Stimulated activated CD4-positive, alpha-beta T cell treated with anti-CD3 and anti-CD28 coated beads, Interleukin-1b, Interleukin-23, amount 100 ng/mL, for 4 hours (primary cell): ENCODE data around the gene SOD1.

Experiments used
- DNase-seq, 2 donors: peaks; one replicate each; pipeline ENCODE4 v3.0.0-alpha.2; 2020; ENCODE audit warnings: low read depth in 2 of 2

SOD1 gene

GRCh38 chr21:31682620-31683019, 23.1 kb downstream of the SOD1 start:
- no peak for DNase-seq

DNA sequence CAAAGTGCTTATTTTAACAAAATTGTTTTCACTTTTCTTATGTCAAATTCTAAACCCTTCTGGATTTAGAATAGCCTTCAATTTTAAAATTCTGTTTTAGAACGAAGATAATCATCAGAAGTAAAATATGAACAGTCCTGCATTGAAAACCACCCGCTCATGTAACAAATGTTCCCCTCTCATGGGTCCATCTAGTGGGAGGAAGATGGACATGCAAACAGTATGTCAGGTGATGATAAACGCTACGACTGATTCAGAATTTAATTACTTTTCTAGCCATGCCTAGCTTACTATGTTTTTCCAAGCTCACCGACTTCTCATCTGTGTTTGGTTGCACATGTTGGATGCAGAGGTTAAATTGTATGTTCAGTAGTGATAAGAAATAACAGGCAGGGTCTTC, 23.5 kb downstream of the SOD1 start:
- DNase-seq = no peak

- no peak for DNase-seq
Measured at GRCh38 chr21:31684918-31685317, 25.4 kb downstream of the SOD1 start.

GRCh38 chr21:31686272-31686915, 26.9 kb downstream of the SOD1 start:
- DNase-seq = no peak

GRCh38 chr21:31687108-31687507, 27.6 kb downstream of the SOD1 start:
- no peak for DNase-seq

DNA sequence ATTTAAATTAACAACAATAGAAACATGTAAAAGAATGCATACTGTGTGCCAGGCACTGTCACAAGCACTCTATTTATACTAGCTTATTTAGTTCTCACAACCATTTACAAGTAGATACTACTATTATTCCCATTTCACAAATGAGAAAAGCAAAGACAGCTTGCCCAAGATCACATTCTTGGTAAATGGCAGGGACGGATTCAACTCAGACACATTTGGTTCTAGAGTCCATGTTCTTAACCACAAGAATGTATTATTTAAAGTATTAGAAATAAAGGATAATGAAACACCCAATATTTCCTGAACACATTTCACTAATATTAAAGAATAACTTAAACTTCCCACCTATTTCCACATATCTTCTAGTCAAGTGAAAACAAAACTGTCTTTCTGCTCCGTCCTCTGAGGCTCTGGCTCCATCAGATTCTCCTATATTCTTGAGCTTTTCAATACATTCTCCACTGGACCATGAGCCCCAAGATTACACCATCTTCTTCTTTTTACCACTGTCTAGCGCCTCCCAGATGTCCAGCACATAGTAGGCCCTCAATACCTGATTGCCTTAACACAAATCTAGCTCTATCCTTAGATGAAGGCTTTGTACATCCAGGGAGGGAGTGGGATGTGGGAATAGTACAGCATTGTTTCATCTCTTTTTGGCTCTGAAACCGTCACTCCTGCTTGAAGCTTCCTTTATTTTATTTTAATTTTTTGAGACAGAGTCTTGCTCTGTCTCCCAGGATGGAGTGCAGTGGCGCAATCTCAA, 29.3 kb downstream of the SOD1 start:
- no peak for DNase-seq

GRCh38 chr21:31693222-31693621, 33.7 kb downstream of the SOD1 start:
- no peak for DNase-seq

DNA sequence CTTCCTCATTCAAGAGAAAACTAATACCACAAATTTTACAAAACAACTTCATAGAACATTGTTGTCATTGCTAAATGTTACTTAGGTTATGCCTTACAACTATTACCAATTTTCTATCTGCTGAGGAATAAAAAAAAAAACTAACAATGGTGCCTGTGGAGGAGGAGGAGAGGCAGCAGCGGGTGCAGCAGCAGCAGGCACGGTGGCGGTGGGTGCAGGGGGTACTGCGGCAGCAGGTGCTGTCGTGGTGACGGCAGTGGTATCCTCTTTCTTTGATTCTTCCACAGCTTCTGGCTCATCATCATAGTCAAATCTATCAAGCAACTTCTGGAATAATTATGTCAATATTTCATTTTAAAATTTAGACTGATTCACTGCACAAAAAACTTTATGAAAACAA, 36.9 kb downstream of the SOD1 start:
- DNase-seq = no peak

DNA sequence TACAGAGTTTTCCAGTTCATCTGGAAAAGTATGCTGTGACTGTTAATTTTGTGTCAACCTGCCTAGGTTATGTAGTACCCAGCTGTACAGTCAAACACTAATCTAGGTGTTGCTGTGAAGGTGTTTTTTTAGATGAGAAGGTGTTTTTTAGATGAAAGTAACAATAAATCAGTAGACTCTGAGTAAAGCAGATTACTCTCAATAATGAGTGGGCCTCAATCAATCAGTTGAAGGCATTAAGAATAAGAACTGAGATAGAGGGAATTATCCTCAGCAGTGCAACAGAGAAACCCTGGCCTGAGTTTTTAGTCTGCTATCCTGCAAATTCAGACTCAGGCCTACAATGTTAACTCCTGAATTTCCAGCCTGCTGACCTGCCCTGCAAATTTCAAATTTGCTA, 39.0 kb downstream of the SOD1 start:
- DNase-seq = no peak

DNA sequence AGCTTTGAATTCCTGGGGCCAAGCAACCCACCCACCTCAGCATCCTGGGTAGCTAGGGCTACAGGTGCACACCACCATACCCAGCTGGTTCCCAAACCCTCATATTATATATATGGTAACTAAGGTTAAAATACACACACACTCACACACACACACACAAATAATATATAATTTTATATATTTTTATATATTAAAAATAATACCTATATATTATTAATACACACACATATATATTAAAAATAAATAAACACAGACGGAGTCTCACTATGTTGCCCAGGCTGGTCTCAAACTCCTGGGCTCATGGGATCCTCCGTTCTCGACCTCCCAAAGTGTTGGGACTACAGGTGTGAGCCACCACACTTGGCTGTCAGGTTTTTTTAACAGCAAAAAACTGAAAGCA, 40.5 kb downstream of the SOD1 start:
- no peak for DNase-seq

- no peak for DNase-seq
Measured at GRCh38 chr21:31706562-31706961, 47.1 kb downstream of the SOD1 start.

DNA sequence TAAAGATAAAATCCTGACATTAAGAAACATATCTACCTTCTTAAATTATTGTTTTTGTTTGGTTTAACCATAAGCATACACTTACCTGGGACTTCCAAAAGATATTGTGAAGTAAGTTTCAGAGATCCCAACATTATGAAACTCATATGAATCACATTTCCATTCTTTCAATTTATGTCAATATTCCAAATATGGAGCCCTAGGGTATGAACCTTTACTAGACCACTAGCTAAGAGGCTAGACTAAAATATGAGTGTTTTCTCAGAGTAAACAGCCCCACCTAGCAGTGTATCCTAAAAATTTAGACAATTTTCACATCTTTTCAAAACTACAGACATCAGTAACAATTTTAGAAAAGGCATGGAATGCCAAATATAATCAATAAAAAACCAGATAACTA, 48.0 kb downstream of the SOD1 start:
- no peak for DNase-seq

DNA sequence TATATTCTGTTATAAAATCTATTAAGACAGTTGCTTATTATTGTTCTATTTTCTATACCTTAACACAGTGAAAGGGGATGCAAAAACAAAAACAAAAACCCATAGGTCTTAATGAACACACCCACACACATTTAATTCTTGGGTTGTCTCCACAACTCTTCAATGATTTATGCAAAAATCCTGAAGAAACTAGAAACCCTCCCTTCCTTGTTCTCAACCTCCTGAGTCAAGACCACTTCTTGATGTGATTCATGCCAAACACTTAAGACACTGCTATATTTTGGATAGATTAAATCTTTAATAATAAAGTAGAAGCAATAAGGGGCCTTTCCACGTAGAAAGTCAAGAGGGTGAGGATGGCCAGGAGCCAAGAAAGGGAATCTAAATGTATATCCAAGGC, 49.0 kb downstream of the SOD1 start:
- no peak for DNase-seq

- no peak for DNase-seq
Measured at GRCh38 chr21:31710586-31710985, 51.1 kb downstream of the SOD1 start.

DNA sequence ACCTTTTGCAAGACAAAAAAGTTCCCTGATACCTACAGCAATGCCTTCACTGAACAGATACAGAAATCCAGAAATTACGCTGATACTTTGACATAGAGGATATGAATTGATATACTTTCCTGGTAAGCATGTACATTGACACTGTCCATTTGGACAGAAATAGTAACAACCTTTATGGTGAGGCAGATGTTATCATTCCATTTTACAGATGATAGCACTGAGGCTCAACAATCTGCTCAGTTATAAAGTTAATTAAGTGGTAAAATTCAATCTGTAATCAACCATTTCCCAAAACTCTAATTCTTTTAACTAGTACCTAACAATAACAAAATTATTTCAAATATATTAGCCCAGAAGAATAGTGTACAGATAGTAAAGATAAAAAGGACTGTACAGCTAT, 51.8 kb downstream of the SOD1 start:
- no peak for DNase-seq

- no peak for DNase-seq
Measured at GRCh38 chr21:31711745-31712285, 52.3 kb downstream of the SOD1 start.

- DNase-seq = no peak
Measured at GRCh38 chr21:31713115-31713514, 53.6 kb downstream of the SOD1 start.

DNA sequence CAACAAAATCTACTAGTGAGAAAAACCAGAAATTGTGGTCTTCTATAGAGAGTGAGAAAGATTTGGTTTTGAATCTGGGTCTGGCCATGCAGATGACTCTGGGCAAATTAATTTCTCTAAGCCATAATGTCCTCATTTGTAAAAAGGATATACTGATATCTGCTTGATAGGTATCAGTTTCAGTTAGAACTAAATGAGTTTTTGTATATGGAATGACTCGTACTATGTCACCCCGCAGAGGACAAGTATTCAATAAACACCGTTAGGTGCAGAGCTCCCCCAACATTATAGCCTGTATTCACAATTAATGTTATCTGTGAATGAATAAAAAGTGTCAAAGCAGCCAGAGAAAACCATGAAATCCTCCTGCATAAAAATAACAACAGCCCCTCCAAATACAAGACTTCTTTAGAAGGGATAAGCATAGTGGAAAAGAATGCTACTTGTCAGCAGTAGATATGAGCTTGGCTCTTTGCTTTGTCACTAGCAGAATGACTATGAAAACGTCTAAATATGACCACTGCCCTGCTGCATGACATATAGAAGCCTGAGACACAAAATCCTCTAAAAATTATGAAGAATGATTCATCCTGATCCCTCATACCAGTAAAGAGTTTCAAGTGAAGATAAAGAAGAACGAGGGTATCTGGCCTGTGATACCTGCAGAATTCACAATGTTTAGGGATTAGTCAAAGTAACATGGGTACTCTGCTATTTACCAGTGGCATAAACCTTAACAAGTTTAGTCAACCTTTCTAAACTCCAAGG, 54.7 kb downstream of the SOD1 start:
- DNase-seq = no peak

DNA sequence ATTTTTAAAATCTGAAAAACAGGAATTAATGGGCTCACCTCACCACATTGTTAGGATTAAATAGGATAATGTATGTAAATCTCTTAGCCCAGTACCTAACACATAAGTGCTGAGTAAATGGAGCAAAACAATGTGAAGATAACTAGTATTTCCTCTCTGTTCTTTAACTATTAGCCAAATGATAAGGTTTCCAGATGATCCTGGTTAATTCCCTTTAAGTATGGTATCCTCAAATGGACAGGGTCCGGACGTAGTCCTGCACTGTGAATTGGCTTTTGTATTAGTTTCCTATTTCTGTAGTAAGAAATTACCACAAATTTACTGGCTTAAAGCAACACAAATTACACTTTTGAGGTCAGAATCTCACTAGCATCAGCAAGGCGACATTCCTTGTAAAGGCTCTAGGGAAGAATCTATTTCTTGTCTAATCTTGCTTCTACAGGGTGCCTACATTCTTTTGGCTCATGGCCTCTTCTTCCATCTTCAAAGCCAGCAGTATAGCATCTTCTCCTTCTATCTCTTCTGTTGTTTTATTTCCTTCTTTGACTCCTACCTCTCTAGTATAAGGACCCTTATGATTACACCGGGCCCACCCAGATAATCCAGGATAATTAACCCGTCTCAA, 55.4 kb downstream of the SOD1 start:
- DNase-seq = no peak

DNA sequence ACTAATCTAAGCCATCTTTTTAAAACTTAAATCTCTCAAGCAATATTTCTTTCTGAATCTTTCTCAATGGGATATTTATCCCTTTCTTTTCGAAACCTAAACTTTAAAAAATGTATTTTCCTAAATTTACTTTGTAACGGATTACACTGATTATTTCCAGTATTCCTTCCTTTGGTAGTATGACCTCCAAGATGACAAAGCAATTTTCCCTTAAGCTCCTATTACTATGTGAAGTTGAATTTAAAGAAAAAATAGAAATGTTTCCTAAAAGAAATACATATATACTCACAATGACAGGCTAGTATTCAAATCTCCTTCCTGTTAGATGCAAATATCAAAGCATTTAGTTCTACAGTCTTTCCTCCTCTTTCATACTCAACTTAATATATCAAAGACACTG, 56.6 kb downstream of the SOD1 start:
- no peak for DNase-seq
